SK-N-MC (cell line): Measurements from ENCODE around the gene IL13RA1.

Experiments
- EZH2 ChIP-seq: fragments of 200-600 bp; sonication (generic); IDR thresholded peaks from one replicate; pipeline ENCODE4 v1.6.1; 2017; ENCODE audit warnings: antibody characterized with exemption
- FOXP2 ChIP-seq: optimal IDR thresholded peaks from 2 replicates; pipeline ENCODE3; 2011; ENCODE audit warnings: mild to moderate bottlenecking, moderate library complexity; ENCODE audit not compliant: insufficient read depth; ENCODE audit errors: extremely low read length, control extremely low read depth
- POLR2AphosphoS5 ChIP-seq: IDR thresholded peaks from 2 replicates; pipeline ENCODE4 v1.6.1; 2012; ENCODE audit warnings: mild to moderate bottlenecking, low read depth, low read length, borderline replicate concordance

DNA sequence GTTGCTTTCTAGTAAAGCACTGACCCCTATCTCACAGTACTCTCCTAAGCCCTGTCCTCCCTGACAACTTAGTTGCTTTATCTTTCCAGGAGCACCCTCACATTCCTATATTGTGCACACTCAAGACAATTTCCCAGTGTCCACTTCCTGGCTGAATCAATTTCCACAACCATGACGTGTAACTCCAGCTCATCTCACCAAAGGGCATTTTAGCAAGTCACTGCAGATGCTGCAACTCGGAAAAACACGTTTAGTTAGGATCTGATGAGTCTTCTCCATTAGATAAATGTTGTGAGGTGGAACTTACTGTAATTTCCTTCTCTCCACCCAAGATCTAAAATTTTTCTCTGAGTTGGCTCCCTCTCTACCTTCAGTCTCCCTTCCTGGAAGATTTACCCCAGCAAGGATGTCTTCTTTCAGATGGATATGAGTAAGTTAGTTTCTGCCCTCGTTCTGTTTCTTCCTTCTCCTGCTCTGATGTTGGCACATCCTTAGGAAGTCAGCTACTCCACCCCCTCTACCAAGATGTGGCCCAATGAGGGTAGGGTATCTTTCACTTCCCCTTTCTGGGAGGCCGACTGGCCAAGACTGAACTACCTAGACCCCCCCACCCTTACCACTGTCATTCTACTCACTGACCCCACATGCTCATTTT, 28.8 kb upstream of the IL13RA1 start:
- no peak for TF ChIP-seq EZH2
- TF ChIP-seq POLR2AphosphoS5 = no peak
- TF ChIP-seq FOXP2 = no peak
